ENCODE results near the gene SNX17.

DNA sequence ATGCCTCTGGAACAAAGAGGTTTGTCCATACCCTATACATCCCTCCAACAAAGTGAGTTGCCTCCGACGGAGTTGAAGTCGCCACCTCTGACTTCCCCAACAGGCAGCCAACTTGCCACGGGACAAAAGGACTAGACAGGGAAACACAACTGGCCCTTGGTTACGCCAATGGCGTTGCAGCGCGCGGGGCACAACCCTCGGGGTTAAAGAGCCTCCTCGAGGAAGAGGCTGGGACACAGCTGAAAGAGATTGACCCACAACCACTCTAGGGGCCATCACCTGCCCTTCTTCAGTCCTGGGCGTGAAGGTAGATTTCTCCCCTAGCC lies 14.4 kb upstream of the SNX17 start:
- TF ChIP-seq, protein P1, sequence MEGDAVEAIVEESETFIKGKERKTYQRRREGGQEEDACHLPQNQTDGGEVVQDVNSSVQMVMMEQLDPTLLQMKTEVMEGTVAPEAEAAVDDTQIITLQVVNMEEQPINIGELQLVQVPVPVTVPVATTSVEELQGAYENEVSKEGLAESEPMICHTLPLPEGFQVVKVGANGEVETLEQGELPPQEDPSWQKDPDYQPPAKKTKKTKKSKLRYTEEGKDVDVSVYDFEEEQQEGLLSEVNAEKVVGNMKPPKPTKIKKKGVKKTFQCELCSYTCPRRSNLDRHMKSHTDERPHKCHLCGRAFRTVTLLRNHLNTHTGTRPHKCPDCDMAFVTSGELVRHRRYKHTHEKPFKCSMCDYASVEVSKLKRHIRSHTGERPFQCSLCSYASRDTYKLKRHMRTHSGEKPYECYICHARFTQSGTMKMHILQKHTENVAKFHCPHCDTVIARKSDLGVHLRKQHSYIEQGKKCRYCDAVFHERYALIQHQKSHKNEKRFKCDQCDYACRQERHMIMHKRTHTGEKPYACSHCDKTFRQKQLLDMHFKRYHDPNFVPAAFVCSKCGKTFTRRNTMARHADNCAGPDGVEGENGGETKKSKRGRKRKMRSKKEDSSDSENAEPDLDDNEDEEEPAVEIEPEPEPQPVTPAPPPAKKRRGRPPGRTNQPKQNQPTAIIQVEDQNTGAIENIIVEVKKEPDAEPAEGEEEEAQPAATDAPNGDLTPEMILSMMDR (IDR thresholded peaks at IDR 0.05): no peak
- no peak for TF ChIP-seq POLR2A (IDR thresholded peaks at IDR 0.05)

Data from thyroid gland (tissue), 4 donors.